SK-N-SH (cell line): ENCODE measurements around the gene STKLD1. TPM values are rescaled to one million over a fixed set of nuclear protein-coding genes. Genes with fewer than 3 reads are reported as not detected.

Experiments used
- CTCF ChIA-PET: fragments of 300-600, 350-600 bp; formaldehyde crosslinking; extraction: SDS; loops from one replicate; lab custom pipeline; 2021; lab: Yijun Ruan, JAX
- POLR2A ChIA-PET: fragments of 350-600 bp; sonication (Branson Sonifier 250); formaldehyde crosslinking; extraction: SDS; loops from one replicate; lab custom pipeline; 2020; ENCODE audit warnings: antibody characterized with exemption, inconsistent platforms; lab: Yijun Ruan, JAX
- DNase-seq: peaks from one replicate; pipeline ENCODE4 v3.0.0; 2012
- H2AFZ ChIP-seq: fragments of 200-600 bp; sonication (generic); 2 replicates; pipeline ENCODE4 v1.8.1; 2016; ENCODE audit warnings: antibody characterized with exemption, mild to moderate bottlenecking, low read depth
- H3F3A ChIP-seq: fragments of 200-600 bp; sonication (generic); replicated peaks from 2 replicates; pipeline ENCODE3; 2016; ENCODE audit warnings: antibody characterized with exemption, mild to moderate bottlenecking; ENCODE audit not compliant: insufficient read depth
- H3K27ac ChIP-seq, 2 experiments: fragments of 200-500 bp in 1 of 2; fragments of 200-600 bp in 1 of 2; sonication (Bioruptor generic) in 1 of 2; sonication (generic), shearing (Covaris generic) in 1 of 2; 2 replicates each; pipeline versions ENCODE4 v1.5.1 to v1.6.1; 2014 to 2016; ENCODE audit warnings: low read depth in 2 of 2, inconsistent platforms in 1 of 2, low read length in 1 of 2, mild to moderate bottlenecking in 1 of 2, mixed read lengths in 1 of 2
- H3K27me3 ChIP-seq: fragments of 200-600 bp; sonication (generic), shearing (Covaris generic); 2 replicates; pipeline ENCODE4 v1.6.1; 2016; ENCODE audit warnings: mixed run types; ENCODE audit not compliant: insufficient read depth
- H3K36me3 ChIP-seq, 2 experiments: fragments of 200-500 bp in 1 of 2; fragments of 200-600 bp in 1 of 2; sonication (Bioruptor generic) in 1 of 2; sonication (generic) in 1 of 2; replicated peaks in 1 of 2; 2 replicates each; pipeline versions ENCODE3 to v1.5.1; 2014 to 2016; ENCODE audit warnings: low read length in 1 of 2, mild to moderate bottlenecking in 1 of 2; ENCODE audit not compliant: insufficient read depth in 2 of 2, control insufficient read depth in 1 of 2
- H3K4me1 ChIP-seq, 2 experiments: fragments of 200-500 bp in 1 of 2; fragments of 200-600 bp in 1 of 2; sonication (Bioruptor generic) in 1 of 2; sonication (generic), shearing (Covaris generic) in 1 of 2; 2 replicates each; pipeline versions ENCODE4 v1.5.1 to v1.6.1; 2014 to 2016; ENCODE audit warnings: low read depth in 1 of 2, low read length in 1 of 2, mixed run types in 1 of 2; ENCODE audit not compliant: insufficient read depth in 2 of 2, control insufficient read depth in 1 of 2
- H3K4me2 ChIP-seq: fragments of 200-600 bp; sonication (generic), shearing (Covaris generic); 2 replicates; pipeline ENCODE4 v1.6.1; 2017; ENCODE audit warnings: mixed run types
- H3K4me3 ChIP-seq, 2 experiments: fragments of 200-500 bp in 1 of 2; fragments of 200-600 bp in 1 of 2; sonication (Bioruptor generic) in 1 of 2; sonication (generic), shearing (Covaris generic) in 1 of 2; 2 replicates each; pipeline versions ENCODE4 v1.5.1 to v1.8.1; 2014 to 2016; ENCODE audit warnings: low read depth in 2 of 2, inconsistent platforms in 1 of 2, low read length in 1 of 2, mild to moderate bottlenecking in 1 of 2, mixed read lengths in 1 of 2, moderate library complexity in 1 of 2
- H3K79me2 ChIP-seq: fragments of 200-600 bp; sonication (generic); 2 replicates; pipeline ENCODE4 v1.8.1; 2017; ENCODE audit warnings: mild to moderate bottlenecking; ENCODE audit not compliant: insufficient read depth
- H3K9ac ChIP-seq: fragments of 200-600 bp; sonication (generic); 2 replicates; pipeline ENCODE4 v1.6.1; 2017; ENCODE audit warnings: mixed run types
- H3K9me2 ChIP-seq: fragments of 200-600 bp; sonication (generic); 2 replicates; pipeline ENCODE4 v1.6.1; 2017; ENCODE audit warnings: mixed run types
- H3K9me3 ChIP-seq: fragments of 200-600 bp; sonication (generic); 2 replicates; pipeline ENCODE4 v1.6.1; 2017; ENCODE audit warnings: mixed run types, mild to moderate bottlenecking, moderate library complexity
- H4K20me1 ChIP-seq: fragments of 200-600 bp; sonication (generic); 2 replicates; pipeline ENCODE4 v1.6.1; 2017; ENCODE audit warnings: mild to moderate bottlenecking, mixed run types; ENCODE audit not compliant: insufficient read depth
- ELF1 ChIP-seq: IDR thresholded peaks from 2 replicates; pipeline ENCODE4 v1.4.0; 2012
- EP300 ChIP-seq, 2 experiments: IDR thresholded peaks; 2 replicates each; pipeline versions ENCODE4 v1.4.0 to v1.6.1; 2012; ENCODE audit warnings: borderline replicate concordance in 1 of 2, low read depth in 1 of 2, low read length in 1 of 2
- FOSL2 ChIP-seq: IDR thresholded peaks from 2 replicates; pipeline ENCODE4 v1.4.0; 2012; ENCODE audit warnings: low read depth, mild to moderate bottlenecking, moderate library complexity, borderline replicate concordance
- IRF3 ChIP-seq: fragments of 150-350 bp; IDR thresholded peaks from 2 replicates; pipeline ENCODE4 v1.6.1; 2016; ENCODE audit warnings: mild to moderate bottlenecking, low read depth, low read length
- JUND ChIP-seq: IDR thresholded peaks from 2 replicates; pipeline ENCODE4 v1.4.0; 2012
- MXI1 ChIP-seq: IDR thresholded peaks from 2 replicates; pipeline ENCODE4 v1.6.1; 2012; ENCODE audit warnings: mild to moderate bottlenecking, low read depth, low read length, improper control_type of control experiment
- NFIC ChIP-seq: IDR thresholded peaks from 2 replicates; pipeline ENCODE4 v1.4.0; 2012; ENCODE audit warnings: borderline replicate concordance
- RAD21 ChIP-seq: IDR thresholded peaks from 2 replicates; pipeline ENCODE4 v1.6.1; 2012; ENCODE audit warnings: mild to moderate bottlenecking, low read length
- RFX5 ChIP-seq: IDR thresholded peaks from 2 replicates; pipeline ENCODE4 v1.6.1; 2012; ENCODE audit warnings: mild to moderate bottlenecking, improper control_type of control experiment, low read length
- RXRA ChIP-seq: IDR thresholded peaks from 2 replicates; pipeline ENCODE4 v1.4.0; 2012; ENCODE audit warnings: low read depth, mild to moderate bottlenecking, borderline replicate concordance
- SIN3A ChIP-seq: IDR thresholded peaks from 2 replicates; pipeline ENCODE4 v1.6.1; 2012; ENCODE audit warnings: low read depth, mild to moderate bottlenecking, low read length, moderate library complexity, borderline replicate concordance
- SMC3 ChIP-seq: IDR thresholded peaks from 2 replicates; pipeline ENCODE4 v1.6.1; 2012; ENCODE audit warnings: low read depth, low read length, improper control_type of control experiment
- TAF1 ChIP-seq: IDR thresholded peaks from 2 replicates; pipeline ENCODE4 v1.6.1; 2012; ENCODE audit warnings: low read depth, mild to moderate bottlenecking, low read length, moderate library complexity, borderline replicate concordance
- TCF12 ChIP-seq: IDR thresholded peaks from 2 replicates; pipeline ENCODE4 v1.4.0; 2012
- USF2 ChIP-seq: fragments of 150-350 bp; IDR thresholded peaks from 2 replicates; pipeline ENCODE4 v1.6.1; 2017; ENCODE audit warnings: antibody characterized with exemption, low read length, low read depth, borderline replicate concordance
- YY1 ChIP-seq: IDR thresholded peaks from 2 replicates; pipeline ENCODE4 v1.4.0; 2012; ENCODE audit warnings: low read depth, mild to moderate bottlenecking
- WGBS: methylation state at CpG from one replicate; pipeline ENCODE4 v1.1.6; 2017; ENCODE audit warnings: low lambda C conversion rate; 5-methylcytosine and 5-hydroxymethylcytosine counted together
- polyA plus RNA-seq, 3 experiments: library from polyadenylated mRNA; depleted of rRNA; stranded (reverse); fragments of >200 nt; gene quantifications; 2 replicates each; pipeline ENCODE4 v1.2.3, GENCODE V29; 2012
- TF ChIP-seq, protein P1 (sequence below): IDR thresholded peaks from 2 replicates; pipeline ENCODE4; 2012
- TF ChIP-seq, protein P2 (sequence below): IDR thresholded peaks from 2 replicates; pipeline ENCODE4 v1.4.0; 2012; ENCODE audit warnings: low read depth, borderline replicate concordance

STKLD1 gene
- polyA plus RNA-seq, 1 of the 3 experiments (the other 2 are of a cell fraction) = 2.3 TPM

- no peak for TF ChIP-seq RFX5
- TF ChIP-seq USF2 = no peak
- no peak for TF ChIP-seq SIN3A
- TF ChIP-seq TCF12 = no peak
- TF ChIP-seq TAF1 = no peak
- TF ChIP-seq, all 33 proteins: peak for 0
- no peak overlapping the region for H3K4me3 ChIP-seq
- no peaks in the 10 kb centered on the region for H3K27me3 ChIP-seq
- H3K27ac ChIP-seq = no peak overlapping the region
- no peaks in the 10 kb centered on the region for H3F3A ChIP-seq
- H4K20me1 ChIP-seq = 0 out of 2 replicates have a peak, but pooled peaks cover 5% of the 10 kb centered on the region
- H3K9me2 ChIP-seq = no peaks in the 10 kb centered on the region
- peaks cover 5% of the 10 kb centered on the region in 2 experiments for H3K36me3 ChIP-seq
- no peak overlapping the region for H3K4me2 ChIP-seq
- peaks cover 24% of the 10 kb centered on the region for H3K79me2 ChIP-seq
- peaks cover 4 to 10% of the 10 kb centered on the region in 2 experiments; a peak in 2 of 4 replicates for H3K4me1 ChIP-seq
- no peak for DNase-seq
- 73% methylated on average over 5 of the region's 5 CpGs for WGBS
- CTCF ChIA-PET = no interaction called here
- POLR2A ChIA-PET = interaction anchor here (0.7 kb wide), 1 partner anchor 78 kb away, joined by 4 read pairs; no protein-coding TSS in a partner anchor
- no peaks in the 10 kb centered on the region for H3K9me3 ChIP-seq
- no peak overlapping the region for H2AFZ ChIP-seq
- no peak overlapping the region for H3K9ac ChIP-seq
These were observed 44.2 kb downstream of the STKLD1 start for GRCh38 chr9:133420392-133420827.

DNA sequence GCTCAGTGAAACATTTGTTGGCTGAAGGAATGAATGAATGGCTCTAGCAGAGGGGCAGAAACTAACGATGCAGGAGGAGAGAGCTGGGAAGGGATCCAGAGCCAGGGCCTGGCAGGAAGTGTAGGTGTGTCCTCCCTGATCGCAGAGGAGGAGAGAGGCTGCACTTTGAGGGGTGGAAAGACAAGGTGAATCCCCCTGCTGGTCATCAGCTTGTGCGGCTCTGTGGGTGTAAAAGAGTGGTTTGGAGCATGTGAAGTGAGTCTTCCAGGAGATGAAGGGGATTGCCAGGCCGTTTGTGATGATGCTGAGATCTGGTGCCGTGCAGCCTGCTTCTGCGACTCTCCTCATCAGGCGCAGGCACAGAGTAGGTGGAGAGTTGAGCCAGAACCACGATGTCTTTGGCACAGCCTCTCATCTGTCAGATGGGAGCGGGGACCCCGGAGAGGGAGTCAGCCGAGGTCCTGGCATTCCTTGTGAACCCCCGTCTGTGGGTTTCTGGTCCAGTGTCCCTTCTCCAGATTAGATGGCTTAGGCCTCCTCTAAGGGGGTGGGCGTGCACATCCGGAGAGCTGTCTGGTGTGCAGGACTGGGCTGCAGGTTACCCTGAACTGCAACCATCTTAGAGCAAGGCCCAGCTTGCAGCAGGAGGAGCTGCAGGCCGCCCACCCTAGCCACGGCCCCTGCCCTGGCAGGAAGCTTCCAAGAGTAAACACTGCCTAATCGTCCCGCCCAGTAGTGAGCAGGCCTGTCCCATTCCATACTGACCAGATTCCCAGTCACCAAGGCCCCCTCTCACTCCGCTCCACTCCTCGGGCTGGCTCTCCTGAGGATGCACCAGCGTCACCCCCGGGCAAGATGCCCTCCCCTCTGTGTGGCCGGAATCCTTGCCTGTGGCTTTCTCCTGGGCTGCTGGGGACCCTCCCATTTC is 45.7 kb downstream of the STKLD1 start, which contains the start of gene ADAMTS13:
Gene ADAMTS13 (plus strand): TSS at position 753 of the 928 bp plus-strand sequence. CDS start 77 bp downstream, at position 830.
- H3K9ac ChIP-seq = no peak within 1 kb of the TSS
- no peak within 1 kb of the TSS for H3K4me2 ChIP-seq
- no peaks in the 10 kb centered on the region for H3K27me3 ChIP-seq
- no peak within 1 kb of the TSS for H2AFZ ChIP-seq
- H3K79me2 ChIP-seq = peaks cover 9% of the 10 kb centered on the region
- CTCF ChIA-PET = no interaction called here
- H3K4me1 ChIP-seq = peaks cover 0 to 5% of the 10 kb centered on the region in 2 experiments; a peak in 1 of 4 replicates
- H4K20me1 ChIP-seq = no peaks in the 10 kb centered on the region
- no peaks in the 10 kb centered on the region for H3F3A ChIP-seq
- no peak within 1 kb of the TSS for H3K27ac ChIP-seq
- DNase-seq = no peak
- 82% methylated on average over 14 of the region's 23 CpGs for WGBS
- no peaks in the 10 kb centered on the region for H3K9me2 ChIP-seq
- H3K4me3 ChIP-seq = no peak within 1 kb of the TSS
- POLR2A ChIA-PET = no interaction called here
- H3K9me3 ChIP-seq = no peaks in the 10 kb centered on the region
- H3K36me3 ChIP-seq = no peaks in the 10 kb centered on the region
- TF ChIP-seq NFIC = no peak
- TF ChIP-seq FOSL2 = no peak
- TF ChIP-seq YY1 = no peak
- TF ChIP-seq ELF1 = no peak
- TF ChIP-seq EP300 (IDR thresholded peaks at IDR 0.05; ENCODE audit: borderline replicate concordance in 1 of 2, low read depth in 1 of 2, low read length in 1 of 2) = no peak
- TF ChIP-seq SIN3A = no peak
- TF ChIP-seq, protein P1, sequence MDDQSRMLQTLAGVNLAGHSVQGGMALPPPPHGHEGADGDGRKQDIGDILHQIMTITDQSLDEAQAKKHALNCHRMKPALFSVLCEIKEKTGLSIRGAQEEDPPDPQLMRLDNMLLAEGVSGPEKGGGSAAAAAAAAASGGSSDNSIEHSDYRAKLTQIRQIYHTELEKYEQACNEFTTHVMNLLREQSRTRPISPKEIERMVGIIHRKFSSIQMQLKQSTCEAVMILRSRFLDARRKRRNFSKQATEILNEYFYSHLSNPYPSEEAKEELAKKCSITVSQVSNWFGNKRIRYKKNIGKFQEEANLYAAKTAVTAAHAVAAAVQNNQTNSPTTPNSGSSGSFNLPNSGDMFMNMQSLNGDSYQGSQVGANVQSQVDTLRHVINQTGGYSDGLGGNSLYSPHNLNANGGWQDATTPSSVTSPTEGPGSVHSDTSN = no peak
- TF ChIP-seq, protein P2, sequence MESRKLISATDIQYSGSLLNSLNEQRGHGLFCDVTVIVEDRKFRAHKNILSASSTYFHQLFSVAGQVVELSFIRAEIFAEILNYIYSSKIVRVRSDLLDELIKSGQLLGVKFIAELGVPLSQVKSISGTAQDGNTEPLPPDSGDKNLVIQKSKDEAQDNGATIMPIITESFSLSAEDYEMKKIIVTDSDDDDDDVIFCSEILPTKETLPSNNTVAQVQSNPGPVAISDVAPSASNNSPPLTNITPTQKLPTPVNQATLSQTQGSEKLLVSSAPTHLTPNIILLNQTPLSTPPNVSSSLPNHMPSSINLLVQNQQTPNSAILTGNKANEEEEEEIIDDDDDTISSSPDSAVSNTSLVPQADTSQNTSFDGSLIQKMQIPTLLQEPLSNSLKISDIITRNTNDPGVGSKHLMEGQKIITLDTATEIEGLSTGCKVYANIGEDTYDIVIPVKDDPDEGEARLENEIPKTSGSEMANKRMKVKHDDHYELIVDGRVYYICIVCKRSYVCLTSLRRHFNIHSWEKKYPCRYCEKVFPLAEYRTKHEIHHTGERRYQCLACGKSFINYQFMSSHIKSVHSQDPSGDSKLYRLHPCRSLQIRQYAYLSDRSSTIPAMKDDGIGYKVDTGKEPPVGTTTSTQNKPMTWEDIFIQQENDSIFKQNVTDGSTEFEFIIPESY = no peak
- TF ChIP-seq JUND = no peak
- TF ChIP-seq MXI1 = no peak
- no peak for TF ChIP-seq SMC3
- TF ChIP-seq TAF1 = no peak
- no peak for TF ChIP-seq IRF3
- TF ChIP-seq RAD21 = no peak
- TF ChIP-seq RXRA = no peak
